Measurements from ENCODE around the gene RGS1.

The RGS1 gene

GRCh38 chr1:192554904-192555303 lies 20.7 kb upstream of the RGS1 start:
- DNase-seq: no peak

GRCh38 chr1:192555399-192555798 lies 20.2 kb upstream of the RGS1 start:
- no peak for DNase-seq

DNA sequence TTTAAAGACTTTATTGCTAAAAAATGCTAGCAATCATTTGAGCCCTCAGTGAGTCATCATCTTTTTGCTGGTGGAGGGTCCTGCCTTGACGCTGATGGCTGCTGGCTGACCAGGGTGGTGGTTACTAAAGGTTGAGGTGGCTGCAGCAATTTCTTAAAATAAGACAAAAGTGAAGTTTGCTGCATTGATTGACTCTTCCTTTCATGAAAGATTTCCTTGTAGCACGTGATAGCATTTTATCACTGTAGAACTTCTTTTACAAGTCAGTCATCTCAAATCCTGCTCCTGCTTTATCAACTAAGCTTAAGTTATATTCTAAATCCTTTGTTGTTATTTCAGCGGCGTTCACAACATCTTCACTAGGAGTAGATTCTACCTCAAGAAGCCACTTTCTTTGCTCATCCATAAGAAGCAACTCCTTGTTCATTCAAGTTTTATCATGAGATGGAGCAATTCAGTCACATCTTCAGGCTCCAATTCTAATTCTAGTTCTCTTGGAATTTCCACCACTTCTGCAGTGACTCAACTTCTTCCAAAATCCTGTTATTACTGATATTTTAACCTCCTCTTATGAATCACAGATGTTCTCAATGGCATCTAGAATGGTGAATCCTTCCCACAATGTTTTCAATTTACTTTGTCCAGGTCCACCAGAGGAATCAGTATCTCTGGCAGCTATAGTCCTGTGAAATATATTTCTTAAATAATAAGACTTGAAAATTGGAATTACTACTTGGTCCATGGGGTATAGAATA lies 17.6 kb upstream of the RGS1 start:
- no peak for DNase-seq

DNA sequence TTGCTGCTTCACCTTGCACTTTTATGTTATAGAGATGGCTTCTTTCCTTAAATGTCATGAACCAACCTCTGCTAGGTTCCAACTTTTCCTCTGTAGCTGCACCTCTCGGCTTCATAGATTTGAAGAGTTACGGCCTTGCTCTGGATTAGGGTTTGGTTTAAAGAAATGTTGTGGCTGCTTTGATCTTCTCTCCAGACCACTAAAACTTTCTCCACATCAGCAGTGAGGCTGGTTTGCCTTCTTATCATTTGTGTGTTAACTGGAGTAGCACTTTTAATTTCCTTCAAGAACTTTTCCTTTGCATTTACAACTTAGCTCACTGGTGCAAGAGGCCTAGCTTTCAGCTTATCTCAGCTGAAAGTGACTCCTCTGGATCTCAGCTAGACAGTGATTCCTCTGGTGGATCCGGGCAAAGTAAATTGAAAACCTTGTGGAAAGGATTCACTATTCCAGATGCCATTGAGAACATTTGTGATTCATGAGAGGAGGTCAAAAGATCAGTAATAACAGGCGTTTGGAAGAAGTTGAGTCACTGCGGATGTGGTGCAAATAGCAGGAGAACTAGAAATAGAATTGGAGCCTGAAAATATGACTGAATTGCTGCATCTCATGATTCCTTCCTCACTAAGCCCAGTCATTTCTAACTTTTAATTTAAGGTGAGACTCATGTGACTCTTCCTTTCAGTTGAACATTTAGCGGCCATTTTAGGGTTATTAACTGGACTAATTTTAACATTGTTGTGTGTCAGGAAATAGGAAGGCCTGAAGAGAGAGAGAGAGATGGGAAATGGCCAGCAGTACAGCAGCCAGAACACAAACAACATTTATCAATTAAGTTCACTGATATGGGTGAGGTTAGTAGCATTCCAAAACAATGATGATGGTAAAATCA lies 16.2 kb upstream of the RGS1 start:
- no peak for DNase-seq

- no peak for DNase-seq
Measured at GRCh38 chr1:192561301-192561700, 14.3 kb upstream of the RGS1 start.

DNA sequence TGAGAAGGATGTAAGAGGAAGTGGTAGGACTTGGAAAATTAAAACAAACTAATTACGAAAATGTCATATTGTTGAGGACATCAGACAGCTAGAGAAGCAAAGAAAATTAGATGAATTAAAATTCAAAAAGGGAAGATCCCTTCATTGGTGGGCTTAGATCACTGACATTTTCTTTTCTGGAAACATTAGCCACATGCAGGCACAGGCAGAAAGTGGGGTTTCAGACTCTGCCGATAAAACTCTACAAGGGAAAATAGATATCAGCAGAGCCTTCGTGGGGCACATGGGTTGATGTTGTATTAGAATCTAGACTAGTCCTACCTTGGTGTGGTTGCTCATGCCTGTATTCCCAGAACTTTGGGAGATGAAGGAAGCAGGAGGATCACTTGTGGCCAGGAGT lies 12.4 kb upstream of the RGS1 start:
- DNase-seq: no peak

- no peak for DNase-seq
Measured at GRCh38 chr1:192564099-192564498, 11.5 kb upstream of the RGS1 start.

- no peak for DNase-seq
Measured at GRCh38 chr1:192565946-192566345, 9.6 kb upstream of the RGS1 start.

- no peak for DNase-seq
Measured at GRCh38 chr1:192566657-192567056, 8.9 kb upstream of the RGS1 start.

GRCh38 chr1:192568063-192568462 lies 7.5 kb upstream of the RGS1 start:
- DNase-seq: no peak

- DNase-seq: no peak
Measured at GRCh38 chr1:192571668-192572067, 3.9 kb upstream of the RGS1 start.

GRCh38 chr1:192573499-192573898 lies 2.1 kb upstream of the RGS1 start:
- DNase-seq: no peak

GRCh38 chr1:192574073-192574472 lies 1.5 kb upstream of the RGS1 start:
- DNase-seq: no peak

DNA sequence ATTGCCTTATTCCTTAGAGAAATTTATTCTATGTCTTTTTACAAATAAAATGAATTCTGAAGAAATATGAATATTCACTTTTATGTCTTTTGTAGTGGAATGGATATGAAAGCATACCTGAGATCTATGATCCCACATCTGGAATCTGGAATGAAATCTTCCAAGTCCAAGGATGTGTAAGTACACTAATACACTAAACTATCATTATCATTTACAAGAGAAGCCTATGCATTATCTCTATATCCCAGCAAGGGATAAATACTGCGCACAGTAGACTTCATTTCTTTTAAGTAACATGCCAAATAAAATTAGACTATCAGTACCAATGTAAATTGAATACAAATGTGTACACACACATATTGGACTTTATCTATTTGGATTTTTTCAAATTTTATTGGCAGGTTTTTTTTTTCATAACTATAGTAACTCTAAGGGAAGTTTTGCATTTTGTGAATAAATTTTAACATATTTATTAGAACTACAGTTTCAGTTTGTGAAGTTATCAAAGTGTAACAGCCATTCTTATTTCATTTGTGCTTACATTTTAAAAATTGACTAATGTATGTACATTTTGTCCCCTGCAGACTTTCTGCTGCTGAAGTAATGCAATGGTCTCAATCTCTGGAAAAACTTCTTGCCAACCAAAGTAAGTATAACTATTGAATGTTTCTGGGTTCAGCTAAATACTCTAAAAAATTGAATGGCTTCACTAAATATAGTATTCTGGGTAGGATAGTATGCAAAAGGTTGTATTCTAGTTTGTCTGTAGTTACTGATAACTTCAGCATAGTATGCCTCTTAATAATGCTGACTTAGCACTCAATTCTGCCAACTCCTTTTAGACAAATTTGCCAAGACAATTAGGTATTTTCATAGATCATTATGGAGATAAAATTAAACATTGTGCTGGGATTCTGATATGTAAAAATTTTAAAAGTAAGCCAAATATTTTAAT lies 894 bp downstream of the RGS1 start:
- DNase-seq: no peak

- no peak for DNase-seq
Measured at GRCh38 chr1:192577145-192578140, 1.9 kb downstream of the RGS1 start.

- no peak for DNase-seq
Measured at GRCh38 chr1:192578144-192578909, 2.8 kb downstream of the RGS1 start.

GRCh38 chr1:192579010-192579738 lies 3.6 kb downstream of the RGS1 start:
- no peak for DNase-seq

DNA sequence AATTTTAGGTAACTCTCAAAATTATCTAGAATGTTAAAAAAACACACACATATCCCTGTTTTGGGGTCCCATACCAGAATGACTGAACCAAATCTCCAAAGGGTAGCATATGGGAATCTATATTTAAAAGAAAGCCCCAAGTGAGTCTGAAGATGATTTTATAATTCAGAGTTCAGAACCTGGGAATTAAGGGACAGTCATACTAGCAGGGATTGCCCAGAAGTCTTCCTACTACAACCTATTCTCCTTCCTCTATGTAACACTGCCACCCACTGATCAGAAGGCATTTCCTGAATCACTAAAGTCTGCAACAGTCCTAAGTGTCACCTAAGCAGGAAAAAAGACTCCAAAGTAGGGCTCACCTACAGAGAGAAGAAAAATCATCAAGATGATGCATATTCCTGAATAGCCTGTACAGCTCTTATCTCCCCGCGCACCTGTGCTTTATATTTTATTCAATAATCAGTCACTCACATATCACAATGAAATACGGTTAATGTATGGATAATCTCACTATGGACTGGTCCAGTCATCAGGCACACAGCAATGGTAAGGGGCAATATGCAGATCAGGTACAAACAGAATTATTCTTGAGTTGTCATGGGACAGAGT lies 4.9 kb downstream of the RGS1 start:
- no peak for DNase-seq

DNA sequence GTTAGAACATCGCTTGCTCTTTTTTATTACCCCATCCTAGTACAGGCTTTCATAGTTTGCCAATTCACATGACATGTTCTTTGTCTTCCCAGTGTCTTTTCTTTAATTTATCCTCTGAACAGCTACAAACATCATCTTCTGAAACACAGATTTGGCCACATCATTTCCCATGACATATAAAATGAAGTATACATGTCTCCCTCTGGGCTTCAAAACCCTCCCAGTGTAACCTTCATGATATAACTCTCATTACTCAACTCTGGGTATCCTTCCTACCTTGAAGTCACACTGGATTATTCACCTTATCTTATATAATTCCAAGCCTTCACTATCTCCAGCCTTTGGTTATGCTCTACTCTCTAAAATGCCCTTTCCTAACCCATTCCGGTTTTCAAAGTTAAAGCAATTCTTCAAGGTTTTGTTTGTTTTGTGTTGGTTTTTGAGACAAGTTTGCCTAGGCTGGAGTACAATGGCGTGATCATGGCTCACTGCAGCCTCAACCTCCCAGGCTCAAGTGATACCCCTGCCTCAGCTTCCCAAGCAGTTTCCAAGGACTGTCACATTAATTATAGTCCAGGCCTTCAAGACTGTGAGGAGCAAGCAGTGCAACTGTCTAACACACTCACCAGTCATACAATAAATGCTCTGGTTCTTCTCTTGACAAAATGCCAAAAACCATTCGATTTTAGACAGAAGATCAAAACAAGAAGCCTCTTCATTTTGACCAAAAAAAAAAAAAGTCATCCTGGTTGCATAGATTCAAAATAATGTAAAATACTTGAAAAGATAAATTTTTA lies 5.8 kb downstream of the RGS1 start:
- no peak for DNase-seq

Data from activated CD4-positive, alpha-beta T cell treated with anti-CD3 and anti-CD28 coated beads for 48 hours (primary cell).